CD4-positive, alpha-beta T cell treated with Interferon alpha-2 for 1 hour (primary cell): ENCODE data around the gene ITPR1.

ENCODE experiments used
- DNase-seq, 2 donors: peaks; one replicate each; pipeline ENCODE4 v3.0.0-alpha.2; 2020 to 2022

The ITPR1 gene

DNA sequence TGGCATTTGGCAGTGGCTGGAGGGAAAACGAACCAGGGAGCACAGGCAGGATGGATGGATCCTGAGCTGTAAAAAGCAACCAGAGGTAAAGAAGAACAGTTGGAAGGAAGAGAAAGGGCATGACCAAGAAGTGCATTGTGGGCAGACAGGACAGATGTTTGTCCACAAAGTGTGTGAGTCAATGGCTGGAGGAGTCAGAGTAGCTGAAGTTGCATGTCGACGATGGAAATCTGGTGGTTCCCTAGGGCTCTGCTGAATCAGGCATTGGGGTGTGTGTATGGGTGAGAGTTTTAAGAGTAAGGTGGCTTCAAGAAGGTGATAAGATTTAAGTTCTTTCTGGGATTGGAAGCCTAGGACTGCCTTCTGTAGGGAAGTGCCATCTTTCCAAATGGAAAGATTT is 272.1 kb downstream of the ITPR1 start:
- DNase-seq, result no peak

- DNase-seq, result no peak
These were observed 273.1 kb downstream of the ITPR1 start for GRCh38 chr3:4766263-4766662.

DNA sequence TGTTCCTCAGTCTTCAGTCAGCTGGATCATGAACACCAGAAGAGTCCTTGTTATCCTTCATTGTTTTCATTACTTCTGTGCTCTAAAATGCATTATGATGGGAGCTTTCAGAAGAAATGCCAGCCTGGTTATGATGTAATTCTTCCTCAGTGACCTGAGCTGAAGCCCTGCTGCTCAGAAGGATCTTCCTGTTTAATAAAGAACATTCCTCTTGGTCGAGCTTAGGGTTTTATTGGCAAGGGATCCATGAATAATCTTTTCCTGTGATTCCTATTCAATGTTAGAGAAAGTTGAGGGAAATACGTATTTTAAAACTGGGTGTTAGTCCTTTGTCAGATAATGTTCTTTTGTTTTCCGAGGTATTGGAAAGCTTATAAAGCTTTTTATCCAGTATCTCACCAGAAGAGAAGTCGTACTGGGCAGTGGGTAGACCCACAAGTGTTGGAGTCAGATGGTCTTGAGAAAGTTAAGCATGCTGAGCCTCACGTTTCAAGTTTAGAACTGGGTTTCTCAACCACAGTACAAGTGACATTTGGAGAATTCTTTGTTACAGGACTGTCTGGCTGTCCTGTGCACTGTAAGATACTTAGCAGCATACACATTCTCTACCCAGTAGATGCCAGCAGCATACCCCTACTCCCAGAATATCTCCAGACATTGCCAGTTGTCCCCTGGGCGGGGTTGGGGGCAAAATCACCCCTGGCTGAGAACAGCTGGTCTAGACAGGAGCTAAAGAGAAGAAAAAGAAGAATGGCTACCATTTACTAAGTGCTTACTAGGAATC is 273.8 kb downstream of the ITPR1 start:
- no peak for DNase-seq

GRCh38 chr3:4768021-4768420 is 274.9 kb downstream of the ITPR1 start:
- no peak for DNase-seq

GRCh38 chr3:4768521-4768920 is 275.4 kb downstream of the ITPR1 start:
- no peak for DNase-seq

GRCh38 chr3:4770561-4770960 is 277.4 kb downstream of the ITPR1 start:
- DNase-seq, result no peak

- no peak for DNase-seq
These were observed 278.1 kb downstream of the ITPR1 start for GRCh38 chr3:4771243-4771642.

- no peak for DNase-seq
These were observed 279.1 kb downstream of the ITPR1 start for GRCh38 chr3:4772171-4772804.

DNA sequence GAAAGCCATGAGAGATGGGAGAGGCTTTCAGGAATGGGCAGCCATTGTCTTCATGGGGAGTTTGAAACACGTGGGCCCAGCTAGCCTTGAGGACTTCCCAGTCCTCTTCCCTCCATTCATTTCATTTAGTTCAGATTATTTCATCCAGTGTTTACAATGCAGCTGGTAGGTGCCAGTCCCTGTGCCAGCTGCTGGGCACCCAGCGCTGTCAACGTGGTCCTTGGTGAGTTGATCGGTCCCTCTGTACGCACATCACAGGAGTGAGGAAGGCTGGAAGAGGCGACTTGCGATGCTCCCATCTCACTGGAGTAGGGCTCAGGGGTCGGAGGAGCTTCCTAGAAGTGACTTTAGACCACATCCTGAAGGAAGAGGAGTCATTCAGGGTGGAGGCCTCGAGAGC is 279.7 kb downstream of the ITPR1 start:
- DNase-seq, result no peak

- DNase-seq, result no peak
These were observed 280.4 kb downstream of the ITPR1 start for GRCh38 chr3:4773583-4773982.

DNA sequence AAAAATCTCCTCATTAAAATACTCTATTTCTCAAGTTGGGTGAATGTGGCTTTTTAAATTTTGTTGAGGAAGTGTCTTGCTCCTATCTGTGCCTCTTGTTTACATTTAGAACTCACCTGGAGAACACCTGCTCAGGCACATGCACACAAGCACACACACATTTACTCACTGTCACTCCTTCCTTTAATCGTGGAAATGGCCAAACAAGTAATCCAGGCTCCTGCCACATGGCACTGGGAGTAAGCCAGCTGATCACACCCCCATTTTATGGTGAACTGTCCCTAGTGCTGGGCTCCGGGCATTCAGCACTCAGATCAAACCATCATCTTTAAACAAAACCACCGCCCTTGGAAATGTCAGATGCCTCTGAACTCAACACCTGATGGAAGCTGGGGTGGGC is 281.4 kb downstream of the ITPR1 start:
- no peak for DNase-seq

GRCh38 chr3:4776399-4776979 is 283.3 kb downstream of the ITPR1 start:
- no peak for DNase-seq

DNA sequence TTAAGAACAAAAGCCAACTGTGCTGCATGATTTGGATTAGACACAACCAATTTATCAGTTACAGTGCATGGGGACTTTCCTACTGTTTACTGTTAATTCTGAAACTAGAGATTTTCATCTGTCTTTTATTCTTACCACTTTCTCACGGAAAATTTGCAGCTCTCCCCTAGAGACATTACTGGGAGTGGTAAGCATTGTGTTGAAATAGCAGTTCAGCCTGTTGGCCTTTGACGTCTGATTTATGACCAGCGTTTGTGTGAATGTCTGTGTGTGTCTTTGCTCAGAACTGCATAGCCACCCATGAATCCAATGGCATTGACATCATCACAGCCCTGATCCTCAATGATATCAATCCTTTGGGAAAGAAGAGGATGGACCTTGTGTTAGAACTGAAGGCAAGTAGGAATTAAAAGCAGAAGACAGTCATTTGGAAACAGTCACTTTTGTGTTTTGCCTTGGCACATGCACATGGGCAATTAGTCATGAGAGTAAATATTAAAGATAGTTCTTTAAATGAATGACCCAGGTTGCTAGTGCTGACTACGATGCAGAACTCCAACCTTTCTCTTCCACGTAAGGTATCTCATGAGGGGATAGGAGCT is 283.9 kb downstream of the ITPR1 start:
- DNase-seq, result no peak

- no peak for DNase-seq
These were observed 285.0 kb downstream of the ITPR1 start for GRCh38 chr3:4778119-4778518.

GRCh38 chr3:4778740-4779139 is 285.6 kb downstream of the ITPR1 start:
- DNase-seq, result no peak

DNA sequence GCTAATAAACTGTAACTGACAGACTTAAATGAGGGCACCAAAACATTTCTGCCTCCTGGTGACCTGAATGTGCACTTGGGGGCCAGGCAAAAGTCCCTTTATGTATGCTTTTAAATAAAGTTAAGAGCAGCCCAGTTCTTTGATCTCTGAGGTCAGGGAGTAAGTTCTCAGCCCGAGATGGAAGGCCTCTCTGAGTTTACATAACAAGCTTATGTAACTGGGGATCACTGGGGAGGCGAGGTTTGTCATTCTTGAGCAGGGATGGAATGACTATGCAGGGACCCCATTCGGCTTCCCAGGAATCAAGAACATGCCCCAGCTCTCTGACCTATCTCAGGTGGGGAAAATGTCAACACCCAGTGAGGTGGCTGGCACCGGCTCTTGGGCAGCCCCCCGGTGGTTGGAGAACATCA is 287.4 kb downstream of the ITPR1 start:
- DNase-seq, result no peak

DNA sequence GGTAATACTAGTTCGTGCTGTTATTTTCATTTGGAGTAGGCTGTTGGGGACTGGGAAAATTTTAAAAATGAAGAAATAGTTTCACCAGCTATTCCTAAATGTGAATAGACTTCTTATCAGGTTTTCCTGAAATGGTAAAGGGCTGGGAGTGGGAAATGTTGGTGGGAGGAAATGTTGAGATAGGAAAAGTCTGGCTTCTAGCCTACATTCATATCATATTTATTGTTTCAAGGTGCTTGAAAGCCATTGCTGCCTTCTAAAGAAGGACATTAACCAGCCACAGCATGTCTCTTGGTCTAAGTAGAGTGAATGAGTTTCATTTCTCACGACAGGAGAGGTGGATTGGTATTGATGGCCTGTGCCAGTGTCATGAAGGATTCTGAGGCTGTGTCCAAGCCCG is 288.9 kb downstream of the ITPR1 start:
- DNase-seq, result no peak

DNA sequence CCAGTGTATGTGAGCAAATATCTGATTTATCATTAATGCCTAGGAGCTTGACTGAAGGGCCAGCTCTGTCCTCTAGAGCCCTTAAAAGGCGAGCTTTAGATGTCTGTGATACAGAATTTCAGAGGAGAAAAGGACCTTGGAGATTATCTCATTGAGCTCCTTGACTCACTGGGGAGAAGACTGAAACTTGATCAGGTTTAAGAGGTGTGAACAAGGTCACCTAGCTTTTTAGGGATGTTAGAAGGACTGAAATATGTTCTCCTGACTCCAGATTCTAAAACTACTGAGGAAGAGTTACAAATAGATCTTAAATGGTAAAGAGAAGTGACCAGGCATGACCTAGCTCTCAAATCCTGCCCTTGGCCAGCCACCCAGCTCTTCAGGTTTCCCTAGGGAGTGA is 292.4 kb downstream of the ITPR1 start:
- DNase-seq, result no peak

GRCh38 chr3:4786431-4786830 is 293.3 kb downstream of the ITPR1 start:
- no peak for DNase-seq

DNA sequence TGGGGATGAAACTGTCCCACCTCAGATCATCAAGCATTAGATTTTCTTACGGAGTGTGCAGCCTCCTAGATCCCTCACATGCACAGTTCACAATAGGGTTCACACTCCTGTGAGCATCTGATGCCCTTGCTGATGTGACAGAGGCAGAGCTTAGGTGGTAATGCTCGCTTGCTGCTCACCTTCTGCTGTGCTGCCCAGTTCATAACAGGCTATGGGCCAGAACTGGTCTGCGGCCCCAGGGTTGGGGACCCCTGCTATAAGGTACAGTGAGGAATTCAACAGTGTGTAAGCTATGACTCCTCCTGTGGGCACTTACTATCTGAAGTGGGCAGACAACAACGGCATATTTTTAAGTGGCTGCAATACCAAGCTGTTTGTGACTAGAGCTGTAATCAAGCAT is 298.2 kb downstream of the ITPR1 start:
- no peak for DNase-seq

- no peak for DNase-seq
These were observed 300.2 kb downstream of the ITPR1 start for GRCh38 chr3:4793311-4793710.

GRCh38 chr3:4794331-4794730 is 301.2 kb downstream of the ITPR1 start:
- no peak for DNase-seq

- no peak for DNase-seq
These were observed 301.6 kb downstream of the ITPR1 start for GRCh38 chr3:4794798-4795197.

- no peak for DNase-seq
These were observed 302.8 kb downstream of the ITPR1 start for GRCh38 chr3:4795905-4796304.
